OCI-LY1 (cell line): ENCODE results near the gene STK32B.
A peak's percentile ranks its signal among the peaks of the same experiment; 100 is the strongest.

Source experiments
- H2AFZ ChIP-seq: fragments of 200-600 bp; sonication (generic), shearing (Covaris generic); 2 replicates; pipeline ENCODE4 v1.6.0; 2014; ENCODE audit warnings: antibody characterized with exemption, mild to moderate bottlenecking, low read length
- H3F3A ChIP-seq: fragments of 200-600 bp; sonication (generic), shearing (Covaris generic); 2 replicates; pipeline ENCODE4 v1.6.0; 2014; ENCODE audit warnings: mild to moderate bottlenecking, antibody characterized with exemption, low read length, moderate library complexity; ENCODE audit not compliant: insufficient read depth
- H3K27ac ChIP-seq: fragments of 200-600 bp; sonication (generic); 2 replicates; pipeline ENCODE4 v1.5.1; 2014; ENCODE audit warnings: low read length, mixed run types, mild to moderate bottlenecking, low read depth; ENCODE audit not compliant: poor library complexity, severe bottlenecking
- H3K27me3 ChIP-seq: fragments of 200-600 bp; sonication (generic); 2 replicates; pipeline ENCODE4 v1.6.0; 2014; ENCODE audit warnings: antibody characterized with exemption, mild to moderate bottlenecking, low read length, moderate library complexity; ENCODE audit not compliant: insufficient read depth
- H3K36me3 ChIP-seq: fragments of 200-600 bp; sonication (generic); 2 replicates; pipeline ENCODE4 v1.6.1; 2014; ENCODE audit warnings: mild to moderate bottlenecking, antibody characterized with exemption, low read length, moderate library complexity, mixed read lengths; ENCODE audit not compliant: insufficient read depth
- H3K4me1 ChIP-seq: fragments of 200-600 bp; sonication (generic); 2 replicates; pipeline ENCODE4 v1.5.1; 2014; ENCODE audit warnings: mild to moderate bottlenecking, low read length, moderate library complexity; ENCODE audit not compliant: insufficient read depth, severe bottlenecking
- H3K4me2 ChIP-seq: fragments of 200-600 bp; sonication (generic), shearing (Covaris generic); 2 replicates; pipeline ENCODE4 v1.6.1; 2014; ENCODE audit warnings: low read length
- H3K4me3 ChIP-seq: fragments of 200-600 bp; sonication (generic); 2 replicates; pipeline ENCODE4 v1.5.1; 2014; ENCODE audit warnings: low read length, low read depth, mild to moderate bottlenecking, mixed read lengths; ENCODE audit not compliant: poor library complexity, severe bottlenecking
- H3K79me2 ChIP-seq: fragments of 200-600 bp; shearing (Covaris generic); 2 replicates; pipeline ENCODE4 v1.6.1; 2016; ENCODE audit warnings: mixed run types, low read length, mixed read lengths; ENCODE audit not compliant: insufficient read depth
- H3K9ac ChIP-seq: fragments of 200-600 bp; sonication (generic), shearing (Covaris generic); 2 replicates; pipeline ENCODE4 v1.6.1; 2014; ENCODE audit warnings: mild to moderate bottlenecking, low read length, mixed read lengths
- H3K9me2 ChIP-seq: fragments of 200-600 bp; sonication (generic), shearing (Covaris generic); 2 replicates; pipeline ENCODE4 v1.6.1; 2014; ENCODE audit warnings: low read depth, mild to moderate bottlenecking, low read length, mixed read lengths
- H3K9me3 ChIP-seq: fragments of 200-600 bp; shearing (Covaris generic); 2 replicates; pipeline ENCODE4 v1.6.1; 2014; ENCODE audit warnings: low read length, mixed read lengths
- H4K20me1 ChIP-seq: fragments of 200-600 bp; sonication (generic), shearing (Covaris generic); 2 replicates; pipeline ENCODE4 v1.6.0; 2016; ENCODE audit warnings: mild to moderate bottlenecking, low read length; ENCODE audit not compliant: insufficient read depth
- EZH2 ChIP-seq: fragments of 200-600 bp; sonication (generic), shearing (Covaris generic); IDR thresholded peaks from 2 replicates; pipeline ENCODE4 v1.8.0; 2017; ENCODE audit warnings: borderline replicate concordance, mixed run types, mild to moderate bottlenecking, antibody characterized with exemption, low read length, moderate library complexity, mixed read lengths
- TF ChIP-seq, protein P1 (sequence below): fragments of 200-600 bp; sonication (generic), shearing (Covaris generic); IDR thresholded peaks from 2 replicates; pipeline ENCODE4 v1.5.1; 2017; ENCODE audit warnings: mild to moderate bottlenecking, antibody characterized with exemption, low read length, moderate library complexity, mixed read lengths

STK32B gene

DNA sequence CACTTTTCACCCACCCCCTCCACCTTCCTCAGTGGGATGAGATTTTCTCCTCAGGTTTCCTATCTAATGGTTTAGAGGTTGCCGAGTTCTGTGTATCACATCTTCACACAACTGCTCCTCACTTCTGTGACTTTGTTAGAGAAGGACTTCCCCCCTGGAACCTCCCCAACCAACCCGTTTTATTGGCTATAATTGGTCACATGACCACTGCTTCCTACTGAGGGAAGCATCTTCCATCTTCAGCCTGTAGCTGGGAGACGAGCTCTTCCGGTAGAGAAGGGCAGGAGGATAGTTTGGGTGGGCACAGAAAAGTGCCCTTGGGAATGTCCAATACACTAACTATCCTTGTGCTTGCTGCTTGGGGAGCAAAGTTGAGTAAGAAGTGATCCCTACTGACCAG lies 90.5 kb downstream of the STK32B start:
- Histone ChIP-seq H3K9me3 (no peaks in the 10 kb centered on the region), H4K20me1 (no peaks in the 10 kb centered on the region), H3K36me3 (no peaks in the 10 kb centered on the region), H3F3A (no peaks in the 10 kb centered on the region), H3K9me2 (no peaks in the 10 kb centered on the region), H2AFZ (no peak overlapping the region), H3K27ac (no peak overlapping the region), H3K4me2 (no peak overlapping the region), H3K4me3 (no peak overlapping the region), H3K79me2 (no peaks in the 10 kb centered on the region), H3K4me1 (no peaks in the 10 kb centered on the region), H3K9ac (no peak overlapping the region), H3K27me3 (no peaks in the 10 kb centered on the region)
- TF ChIP-seq, protein P1, sequence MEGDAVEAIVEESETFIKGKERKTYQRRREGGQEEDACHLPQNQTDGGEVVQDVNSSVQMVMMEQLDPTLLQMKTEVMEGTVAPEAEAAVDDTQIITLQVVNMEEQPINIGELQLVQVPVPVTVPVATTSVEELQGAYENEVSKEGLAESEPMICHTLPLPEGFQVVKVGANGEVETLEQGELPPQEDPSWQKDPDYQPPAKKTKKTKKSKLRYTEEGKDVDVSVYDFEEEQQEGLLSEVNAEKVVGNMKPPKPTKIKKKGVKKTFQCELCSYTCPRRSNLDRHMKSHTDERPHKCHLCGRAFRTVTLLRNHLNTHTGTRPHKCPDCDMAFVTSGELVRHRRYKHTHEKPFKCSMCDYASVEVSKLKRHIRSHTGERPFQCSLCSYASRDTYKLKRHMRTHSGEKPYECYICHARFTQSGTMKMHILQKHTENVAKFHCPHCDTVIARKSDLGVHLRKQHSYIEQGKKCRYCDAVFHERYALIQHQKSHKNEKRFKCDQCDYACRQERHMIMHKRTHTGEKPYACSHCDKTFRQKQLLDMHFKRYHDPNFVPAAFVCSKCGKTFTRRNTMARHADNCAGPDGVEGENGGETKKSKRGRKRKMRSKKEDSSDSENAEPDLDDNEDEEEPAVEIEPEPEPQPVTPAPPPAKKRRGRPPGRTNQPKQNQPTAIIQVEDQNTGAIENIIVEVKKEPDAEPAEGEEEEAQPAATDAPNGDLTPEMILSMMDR, result no peak
- no peak for TF ChIP-seq EZH2

DNA sequence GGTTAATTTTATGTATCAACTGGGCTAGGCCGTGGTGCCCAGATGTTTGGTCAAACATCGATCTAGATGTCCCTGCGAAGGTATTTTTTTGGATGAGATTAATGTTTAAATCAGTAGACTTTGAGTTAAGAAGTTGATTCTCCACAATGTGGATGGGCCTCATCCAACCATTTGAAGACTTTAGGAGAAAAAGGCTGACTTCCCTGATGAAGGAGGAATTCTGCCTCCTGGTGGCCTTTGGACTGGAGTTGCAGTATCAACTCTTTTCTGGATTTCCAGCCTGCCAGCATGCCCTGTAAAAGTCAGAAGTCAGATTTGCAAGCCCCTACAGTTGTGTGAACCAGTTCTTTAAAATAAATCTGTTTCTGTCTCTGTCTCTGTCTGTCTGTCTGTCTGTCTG lies 91.4 kb downstream of the STK32B start:
- Histone ChIP-seq H3K27me3 (no peaks in the 10 kb centered on the region), H3K4me3 (no peak overlapping the region)
- TF ChIP-seq EZH2, result no peak
- TF ChIP-seq, protein P1, result peak; percentile 27; the same call in 1 of the 2 replicates

DNA sequence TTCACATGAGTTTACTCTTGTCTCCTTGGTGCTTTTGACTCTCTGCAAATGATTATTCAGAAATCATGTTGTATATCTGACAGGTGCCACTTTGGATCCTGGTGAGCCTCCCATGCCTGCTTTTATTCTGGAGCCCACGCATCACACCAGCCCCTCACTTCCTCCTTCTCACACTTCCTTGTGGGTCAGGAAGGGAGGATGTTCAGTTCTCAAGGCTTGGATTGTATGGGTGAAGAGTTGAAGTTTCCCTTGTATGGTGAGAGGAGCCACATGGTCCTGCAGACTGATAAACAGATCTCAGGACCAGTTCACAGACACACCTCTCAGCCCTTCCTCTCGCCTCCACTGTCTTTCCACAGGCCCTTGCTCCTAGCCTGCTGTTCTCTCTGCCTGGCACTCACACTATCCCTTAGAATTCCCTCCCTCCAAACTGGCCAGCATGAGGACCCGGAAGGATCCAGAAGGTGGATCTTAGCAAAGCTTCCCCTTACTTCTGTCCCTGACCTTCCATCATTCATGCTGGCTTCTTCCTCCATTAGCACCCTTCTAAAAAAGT lies 92.1 kb downstream of the STK32B start:
- no peak overlapping the region for H2AFZ ChIP-seq
- no peak overlapping the region for H3K4me2 ChIP-seq
- no peaks in the 10 kb centered on the region for H3K9me3 ChIP-seq
- no peaks in the 10 kb centered on the region for H3K4me1 ChIP-seq
- no peaks in the 10 kb centered on the region for H3K27me3 ChIP-seq
- H3F3A ChIP-seq, result no peaks in the 10 kb centered on the region
- H3K9me2 ChIP-seq, result no peaks in the 10 kb centered on the region
- H4K20me1 ChIP-seq, result no peaks in the 10 kb centered on the region
- H3K79me2 ChIP-seq, result no peaks in the 10 kb centered on the region
- H3K4me3 ChIP-seq, result no peak overlapping the region
- H3K36me3 ChIP-seq, result no peaks in the 10 kb centered on the region
- TF ChIP-seq, protein P1, result no peak
- TF ChIP-seq EZH2, result no peak
- no peak overlapping the region for H3K27ac ChIP-seq
- no peak overlapping the region for H3K9ac ChIP-seq

More for the DNA sequence above, 91.4 kb downstream of the STK32B start:
- H2AFZ ChIP-seq, result no peak overlapping the region
- no peak overlapping the region for H3K27ac ChIP-seq
- H3K36me3 ChIP-seq, result no peaks in the 10 kb centered on the region
- H3K4me2 ChIP-seq, result no peak overlapping the region
- H3F3A ChIP-seq, result no peaks in the 10 kb centered on the region
- H3K79me2 ChIP-seq, result no peaks in the 10 kb centered on the region
- H3K9me2 ChIP-seq, result no peaks in the 10 kb centered on the region
- H3K9me3 ChIP-seq, result no peaks in the 10 kb centered on the region
- H3K9ac ChIP-seq, result no peak overlapping the region
- no peaks in the 10 kb centered on the region for H4K20me1 ChIP-seq
- H3K4me1 ChIP-seq, result no peaks in the 10 kb centered on the region
